IMR-90 (cell line): Measurements from ENCODE around the gene ARHGEF3. TPM values are rescaled to one million over a fixed set of nuclear protein-coding genes. Genes with fewer than 3 reads are reported as not detected.

Source experiments
- ATAC-seq: fragments of 200-7000 bp; cut with Tn5 transposase; 2 replicates; pipeline ENCODE4 v1.9.1; 2020; ENCODE audit warnings: low read depth, mild to moderate bottlenecking, moderate library complexity
- BruUV-seq: library from RNA; stranded (reverse); fragments of 400-500 nt; replicated peaks from 2 replicates; lab custom pipeline; 2021; lab: Mats Ljungman, UMichigan
- CTCF ChIA-PET: fragments of 300-600 bp; formaldehyde crosslinking; extraction: SDS; loops from one replicate; lab custom pipeline; 2021; ENCODE audit warnings: antibody characterized with exemption; lab: Yijun Ruan, JAX
- POLR2A ChIA-PET: fragments of 300-600 bp; sonication (Branson Sonifier 250); formaldehyde crosslinking; loops from one replicate; lab custom pipeline; 2022; ENCODE audit warnings: antibody characterized with exemption; ENCODE audit not compliant: unreplicated experiment; lab: Charles Lee
- DNase-seq: peaks from one replicate; pipeline ENCODE4 v3.0.0; 2013
- H2AFZ ChIP-seq: replicated peaks from 2 replicates; pipeline ENCODE3; 2013; ENCODE audit warnings: low read length, mild to moderate bottlenecking; ENCODE audit not compliant: poor library complexity
- H2AK5ac ChIP-seq: 2 replicates; pipeline ENCODE4 v1.6.1; 2013; ENCODE audit warnings: low read depth, low read length, inconsistent platforms
- H2AK9ac ChIP-seq: replicated peaks from 2 replicates; pipeline ENCODE3; 2013; ENCODE audit warnings: mild to moderate bottlenecking, low read depth, low read length, moderate library complexity; ENCODE audit not compliant: poor library complexity
- H2BK120ac ChIP-seq: 2 replicates; pipeline ENCODE4 v1.6.1; 2013; ENCODE audit warnings: low read depth, low read length, inconsistent platforms
- H2BK15ac ChIP-seq: 3 replicates; pipeline ENCODE4 v1.6.1; 2013; ENCODE audit warnings: low read depth, low read length, inconsistent platforms
- H2BK20ac ChIP-seq: 2 replicates; pipeline ENCODE4 v1.6.1; 2013; ENCODE audit warnings: low read depth, mild to moderate bottlenecking, inconsistent platforms, low read length, moderate library complexity
- H2BK5ac ChIP-seq: 2 replicates; pipeline ENCODE4 v1.6.1; 2013; ENCODE audit warnings: mild to moderate bottlenecking, low read depth, low read length, inconsistent platforms; ENCODE audit not compliant: poor library complexity, severe bottlenecking
- H3K14ac ChIP-seq: replicated peaks from 2 replicates; pipeline ENCODE4 v1.6.1; 2013; ENCODE audit warnings: low read depth, low read length, inconsistent platforms
- H3K18ac ChIP-seq: 2 replicates; pipeline ENCODE4 v1.6.1; 2013; ENCODE audit warnings: low read depth, low read length, control low read depth
- H3K23ac ChIP-seq: 2 replicates; pipeline ENCODE4 v1.6.1; 2013; ENCODE audit warnings: low read depth, low read length, inconsistent platforms
- H3K27ac ChIP-seq: 2 replicates; pipeline ENCODE4 v1.5.1; 2013; ENCODE audit warnings: mild to moderate bottlenecking, control low read depth, low read length; ENCODE audit not compliant: insufficient read depth
- H3K27me3 ChIP-seq: 2 replicates; pipeline ENCODE4 v1.6.1; 2013; ENCODE audit warnings: low read length; ENCODE audit not compliant: control insufficient read depth, insufficient read depth
- H3K36me3 ChIP-seq: 2 replicates; pipeline ENCODE4 v1.6.1; 2013; ENCODE audit warnings: low read length, mixed read lengths; ENCODE audit not compliant: control insufficient read depth, insufficient read depth
- H3K4ac ChIP-seq: 2 replicates; pipeline ENCODE4 v1.6.1; 2013; ENCODE audit warnings: low read depth, low read length, inconsistent platforms
- H3K4me1 ChIP-seq: 2 replicates; pipeline ENCODE4 v1.6.1; 2013; ENCODE audit warnings: low read length, mixed read lengths; ENCODE audit not compliant: control insufficient read depth, insufficient read depth
- H3K4me2 ChIP-seq: 2 replicates; pipeline ENCODE4 v1.6.1; 2013; ENCODE audit warnings: low read depth, mild to moderate bottlenecking, control low read depth, low read length, moderate library complexity
- H3K4me3 ChIP-seq: 2 replicates; pipeline ENCODE4 v1.5.1; 2013; ENCODE audit warnings: low read depth, mild to moderate bottlenecking, control low read depth, low read length, moderate library complexity; ENCODE audit not compliant: insufficient read depth
- H3K56ac ChIP-seq: 2 replicates; pipeline ENCODE4 v1.6.1; 2013; ENCODE audit warnings: low read length, inconsistent platforms; ENCODE audit not compliant: insufficient read depth; ENCODE audit errors: extremely low read depth
- H3K79me1 ChIP-seq, 2 experiments: 2 replicates each; pipeline ENCODE4 v1.6.1; 2013; ENCODE audit warnings: low read length in 2 of 2, inconsistent platforms in 1 of 2, low read depth in 1 of 2
- H3K9ac ChIP-seq: 2 replicates; pipeline ENCODE4 v1.6.1; 2013; ENCODE audit warnings: low read depth, low read length, control low read depth
- H3K9me1 ChIP-seq: 2 replicates; pipeline ENCODE4 v1.6.1; 2013; ENCODE audit warnings: low read length, inconsistent platforms; ENCODE audit not compliant: insufficient read depth
- H3K9me3 ChIP-seq: 2 replicates; pipeline ENCODE4 v1.6.1; 2013; ENCODE audit warnings: low read length; ENCODE audit not compliant: control insufficient read depth, insufficient read depth
- H4K20me1 ChIP-seq: 2 replicates; pipeline ENCODE4 v1.6.1; 2013; ENCODE audit warnings: low read length, inconsistent platforms; ENCODE audit not compliant: insufficient read depth
- H4K5ac ChIP-seq: 2 replicates; pipeline ENCODE4 v1.6.1; 2013; ENCODE audit warnings: mild to moderate bottlenecking, low read depth, low read length, control low read depth
- H4K8ac ChIP-seq, 2 experiments: 2 replicates each; pipeline ENCODE4 v1.6.1; 2013; ENCODE audit warnings: low read depth in 2 of 2, low read length in 2 of 2, control low read depth in 1 of 2, inconsistent platforms in 1 of 2
- H4K91ac ChIP-seq: 2 replicates; pipeline ENCODE4 v1.6.1; 2013; ENCODE audit warnings: low read depth, low read length, inconsistent platforms; ENCODE audit not compliant: insufficient read depth
- BHLHE40 ChIP-seq: fragments of 150-350 bp; IDR thresholded peaks from 2 replicates; pipeline ENCODE4 v1.6.1; 2016; ENCODE audit warnings: mild to moderate bottlenecking, low read depth, low read length
- CEBPB ChIP-seq: IDR thresholded peaks from 2 replicates; pipeline ENCODE4 v1.6.1; 2012; ENCODE audit warnings: low read depth, low read length, improper control_type of control experiment
- CHD1 ChIP-seq: IDR thresholded peaks from 2 replicates; pipeline ENCODE4 v1.6.1; 2012; ENCODE audit warnings: low read depth, low read length, improper control_type of control experiment
- ELK1 ChIP-seq: fragments of 150-350 bp; IDR thresholded peaks from 2 replicates; pipeline ENCODE4 v1.6.1; 2016; ENCODE audit warnings: low read depth, mild to moderate bottlenecking, low read length, moderate library complexity, borderline replicate concordance
- FOS ChIP-seq: fragments of 150-350 bp; IDR thresholded peaks from 2 replicates; pipeline ENCODE4 v1.6.1; 2016; ENCODE audit warnings: low read depth, low read length
- MAFK ChIP-seq: IDR thresholded peaks from 2 replicates; pipeline ENCODE4 v1.6.1; 2012; ENCODE audit warnings: low read depth, low read length, improper control_type of control experiment
- MXI1 ChIP-seq: IDR thresholded peaks from 2 replicates; pipeline ENCODE4 v1.6.1; 2012; ENCODE audit warnings: low read depth, mild to moderate bottlenecking, low read length, moderate library complexity, borderline replicate concordance
- NFE2L2 ChIP-seq: fragments of 150-350 bp; IDR thresholded peaks from 2 replicates; pipeline ENCODE4 v1.6.1; 2016; ENCODE audit warnings: low read depth, mild to moderate bottlenecking, low read length
- POLR2A ChIP-seq: IDR thresholded peaks from 2 replicates; pipeline ENCODE4 v1.6.1; 2012; ENCODE audit warnings: mild to moderate bottlenecking, low read depth, low read length
- RAD21 ChIP-seq: IDR thresholded peaks from 2 replicates; pipeline ENCODE4 v1.6.1; 2012; ENCODE audit warnings: low read length, improper control_type of control experiment
- RCOR1 ChIP-seq: IDR thresholded peaks from 2 replicates; pipeline ENCODE4 v1.6.1; 2012; ENCODE audit warnings: mild to moderate bottlenecking, low read length, improper control_type of control experiment; ENCODE audit not compliant: insufficient replicate concordance
- RFX5 ChIP-seq: IDR thresholded peaks from 2 replicates; pipeline ENCODE4 v1.8.0; 2012; ENCODE audit warnings: low read depth, mild to moderate bottlenecking, low read length, moderate library complexity
- SMC3 ChIP-seq: fragments of 150-350 bp; IDR thresholded peaks from 2 replicates; pipeline ENCODE4 v1.6.1; 2016; ENCODE audit warnings: low read depth, mild to moderate bottlenecking, antibody characterized with exemption, low read length, moderate library complexity
- WGBS, 2 experiments: methylation state at CpG; one replicate each; pipeline versions ENCODE4 v1.1.5 to v1.1.7; 2013; ENCODE audit warnings: missing lambda C conversion rate in 2 of 2; ENCODE audit not compliant: insufficient read length in 1 of 2; ENCODE audit errors: extremely low coverage in 2 of 2; 5-methylcytosine and 5-hydroxymethylcytosine counted together
- dilution Hi-C: fragments of 300-500 bp; cut with HindIII; formaldehyde crosslinking; loops from one replicate; pipeline ENCODE4 v1.14.3; 2018; ENCODE audit warnings: low sequenced_read_pairs; ENCODE audit not compliant: unreplicated experiment
- in situ Hi-C: fragments of 300-500 bp; cut with MboI; formaldehyde crosslinking; loops from 3 replicates; pipeline ENCODE4 v1.14.3; 2019; ENCODE audit warnings: low sequenced_read_pairs, inconsistent platforms, mixed read lengths
- intact Hi-C: fragments of 100-400 bp; cut with micrococcal nuclease; formaldehyde crosslinking; loops from 2 replicates; pipeline ENCODE4 v1.10.0; 2022
- polyA plus RNA-seq, 3 experiments: library from polyadenylated mRNA; depleted of rRNA; stranded (reverse); fragments of >200 nt; gene quantifications; 2 replicates each; pipeline ENCODE4 v1.2.3, GENCODE V29; 2012; ENCODE audit warnings: low replicate concordance in 1 of 3
- total RNA-seq: library from RNA; depleted of rRNA; stranded (reverse); fragments of >200 nt; gene quantifications from 2 replicates; pipeline ENCODE4 v1.2.3, GENCODE V29; 2012
- TF ChIP-seq, protein P1 (sequence below): fragments of 150-350 bp; IDR thresholded peaks from 2 replicates; pipeline ENCODE4 v1.6.1; 2017; ENCODE audit warnings: mild to moderate bottlenecking, antibody characterized with exemption, low read length, low read depth
- TF ChIP-seq, protein P2 (sequence below): conservative IDR thresholded peaks from 2 replicates; pipeline ENCODE4 v1.5.1; 2012; ENCODE audit warnings: mild to moderate bottlenecking, low read depth, low read length, improper control_type of control experiment

ARHGEF3 gene
- total and polyA plus RNA-seq, 2 of the 4 experiments (the other 2 are of a cell fraction) = 2.1 to 2.3 TPM

- Histone ChIP-seq H3K9me3 (no peaks in the 10 kb centered on the region), H2AFZ (no peak overlapping the region), H2BK20ac (no peak overlapping the region), H2BK5ac (no peak overlapping the region), H3K18ac (no peak overlapping the region), H2BK120ac (no peak overlapping the region), H3K4ac (no peak overlapping the region), H4K91ac (no peak overlapping the region), H4K20me1 (no peaks in the 10 kb centered on the region), H3K9ac (no peak overlapping the region), H3K36me3 (no peaks in the 10 kb centered on the region), H3K56ac (no peak overlapping the region), H4K8ac (no peak overlapping the region), H3K79me1 (no peaks in the 10 kb centered on the region), H3K14ac (no peak overlapping the region), H3K27me3 (no peaks in the 10 kb centered on the region), H2AK5ac (no peak overlapping the region), H3K27ac (no peak overlapping the region), H3K4me1 (peaks cover 12% of the 10 kb centered on the region), H2BK15ac (no peak overlapping the region), H3K4me2 (no peak overlapping the region), H3K23ac (no peak overlapping the region), H3K9me1 (peaks cover 5% of the 10 kb centered on the region; the same call in 1 of the 2 replicates), H4K5ac (no peak overlapping the region), H2AK9ac (no peak overlapping the region), H3K4me3 (no peak overlapping the region)
- DNase-seq (no peak), ATAC-seq (no peak)
- CTCF ChIA-PET = interaction anchor here (0.6 to 1.4 kb wide), 3 partner anchors 11 to 478 kb away, joined by 3 to 4 read pairs (median 4); no protein-coding TSS in a partner anchor
- in situ Hi-C loops (no loop called here), intact Hi-C loops (loop anchor here (5.0 kb wide), 1 partner anchor 80 kb away; no protein-coding TSS in a partner anchor), dilution Hi-C loops (no loop called here)
- BruUV-seq = no TSS peak
- WGBS, 2 experiments = no CpG with 5 or more reads among the region's 4 CpGs
- TF ChIP-seq RAD21 (no peak), ELK1 (no peak), BHLHE40 (no peak), MXI1 (no peak), RCOR1 (no peak), MAFK (no peak), CHD1 (no peak), RFX5 (no peak), FOS (no peak), POLR2A (no peak), SMC3 (no peak), CEBPB (no peak), NFE2L2 (no peak)
- TF ChIP-seq, protein P1, sequence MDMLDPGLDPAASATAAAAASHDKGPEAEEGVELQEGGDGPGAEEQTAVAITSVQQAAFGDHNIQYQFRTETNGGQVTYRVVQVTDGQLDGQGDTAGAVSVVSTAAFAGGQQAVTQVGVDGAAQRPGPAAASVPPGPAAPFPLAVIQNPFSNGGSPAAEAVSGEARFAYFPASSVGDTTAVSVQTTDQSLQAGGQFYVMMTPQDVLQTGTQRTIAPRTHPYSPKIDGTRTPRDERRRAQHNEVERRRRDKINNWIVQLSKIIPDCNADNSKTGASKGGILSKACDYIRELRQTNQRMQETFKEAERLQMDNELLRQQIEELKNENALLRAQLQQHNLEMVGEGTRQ = no peak
- TF ChIP-seq, protein P2, sequence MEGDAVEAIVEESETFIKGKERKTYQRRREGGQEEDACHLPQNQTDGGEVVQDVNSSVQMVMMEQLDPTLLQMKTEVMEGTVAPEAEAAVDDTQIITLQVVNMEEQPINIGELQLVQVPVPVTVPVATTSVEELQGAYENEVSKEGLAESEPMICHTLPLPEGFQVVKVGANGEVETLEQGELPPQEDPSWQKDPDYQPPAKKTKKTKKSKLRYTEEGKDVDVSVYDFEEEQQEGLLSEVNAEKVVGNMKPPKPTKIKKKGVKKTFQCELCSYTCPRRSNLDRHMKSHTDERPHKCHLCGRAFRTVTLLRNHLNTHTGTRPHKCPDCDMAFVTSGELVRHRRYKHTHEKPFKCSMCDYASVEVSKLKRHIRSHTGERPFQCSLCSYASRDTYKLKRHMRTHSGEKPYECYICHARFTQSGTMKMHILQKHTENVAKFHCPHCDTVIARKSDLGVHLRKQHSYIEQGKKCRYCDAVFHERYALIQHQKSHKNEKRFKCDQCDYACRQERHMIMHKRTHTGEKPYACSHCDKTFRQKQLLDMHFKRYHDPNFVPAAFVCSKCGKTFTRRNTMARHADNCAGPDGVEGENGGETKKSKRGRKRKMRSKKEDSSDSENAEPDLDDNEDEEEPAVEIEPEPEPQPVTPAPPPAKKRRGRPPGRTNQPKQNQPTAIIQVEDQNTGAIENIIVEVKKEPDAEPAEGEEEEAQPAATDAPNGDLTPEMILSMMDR = no peak
- POLR2A ChIA-PET = interaction anchor here (0.6 kb wide), 1 partner anchor 10 kb away, joined by 3 read pairs; no protein-coding TSS in a partner anchor
These were observed 19.5 kb downstream of the ARHGEF3 start for GRCh38 chr3:56782215-56782614.
